ENCODE results near the gene ADH5. TPM values are rescaled to one million over a fixed set of nuclear protein-coding genes. Genes with fewer than 3 reads are reported as not detected.

ADH5 gene
- total RNA-seq, 1 donor from 2014 or later: 129 TPM

DNA sequence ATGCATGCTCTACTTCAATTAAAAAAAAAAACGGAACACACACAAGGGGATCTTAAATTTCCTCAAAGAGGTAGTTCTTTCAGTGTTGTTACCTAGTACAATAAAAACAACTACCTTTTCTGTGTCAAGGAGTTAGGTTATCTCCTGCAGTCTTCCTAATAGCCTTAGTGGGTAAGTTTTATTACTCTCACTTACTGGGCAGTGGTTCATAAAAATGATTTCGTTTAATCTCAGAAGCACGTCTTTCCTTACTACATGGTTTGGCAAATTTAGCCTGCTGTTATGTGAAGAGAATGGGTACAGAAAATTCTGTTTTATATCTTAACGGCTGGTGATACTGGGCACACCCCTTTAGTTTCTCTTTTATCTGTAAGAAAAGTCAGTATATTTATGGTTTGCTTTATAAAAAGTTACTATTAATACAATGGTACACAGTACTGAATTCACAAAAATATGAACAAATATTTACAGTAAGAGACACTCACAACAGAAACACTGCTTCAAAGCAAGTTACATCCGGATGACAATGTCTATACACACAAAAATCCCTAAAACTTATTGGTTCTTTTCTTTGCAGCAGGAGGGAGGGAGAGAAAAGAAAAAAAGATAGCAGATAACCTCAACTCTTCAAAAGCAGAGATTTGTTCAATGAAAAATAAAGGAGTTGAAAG, 8.8 kb downstream of the ADH5 start:
- Histone ChIP-seq H3K4me3 (no peak overlapping the region), H3K4me1 (peaks cover 5% of the 10 kb centered on the region), H3K36me3 (peaks cover 5 to 76% of the 10 kb centered on the region in 2 donors), H3K27me3 (no peaks in the 10 kb centered on the region), H3K9me3 (no peaks in the 10 kb centered on the region), H3K27ac (no peak overlapping the region)
- DNase-seq (ENCODE audit: extremely low spot score in 2 of 2): no peak
- intact Hi-C loops (cut with DNase I): no loop called here
- TF ChIP-seq POLR2A (IDR thresholded peaks at IDR 0.05) (no peak), CTCF (IDR thresholded peaks at IDR 0.05) (no peak), POLR2AphosphoS5 (IDR thresholded peaks at IDR 0.05; ENCODE audit: insufficient read depth in 1 of 2, low read depth in 1 of 2) (no peak)

- Histone ChIP-seq H3K9me3 (no peaks in the 10 kb centered on the region), H3K27ac (no peak overlapping the region), H3K27me3 (no peaks in the 10 kb centered on the region), H3K4me1 (peaks cover 5% of the 10 kb centered on the region), H3K36me3 (peaks cover 5 to 78% of the 10 kb centered on the region in 2 donors), H3K4me3 (no peak overlapping the region)
- TF ChIP-seq POLR2A (IDR thresholded peaks at IDR 0.05) (no peak), POLR2AphosphoS5 (IDR thresholded peaks at IDR 0.05; ENCODE audit: insufficient read depth in 1 of 2, low read depth in 1 of 2) (no peak), CTCF (IDR thresholded peaks at IDR 0.05) (no peak)
- intact Hi-C loops (cut with DNase I): no loop called here
- no peak for DNase-seq (ENCODE audit: extremely low spot score in 2 of 2)
Observed at GRCh38 chr4:99078931-99079624, 9.5 kb downstream of the ADH5 start.

GRCh38 chr4:99078336-99078735, 10.3 kb downstream of the ADH5 start:
- H3K27ac ChIP-seq: no peak overlapping the region
- no peaks in the 10 kb centered on the region for H3K9me3 ChIP-seq
- intact Hi-C loops (cut with DNase I): no loop called here
- no peak for DNase-seq (ENCODE audit: extremely low spot score in 2 of 2)
- no peaks in the 10 kb centered on the region for H3K27me3 ChIP-seq
- H3K4me3 ChIP-seq: no peak overlapping the region
- peaks cover 5 to 78% of the 10 kb centered on the region in 2 donors for H3K36me3 ChIP-seq
- peaks cover 5% of the 10 kb centered on the region for H3K4me1 ChIP-seq
- no peak for TF ChIP-seq CTCF (IDR thresholded peaks at IDR 0.05)
- no peak for TF ChIP-seq POLR2A (IDR thresholded peaks at IDR 0.05)
- TF ChIP-seq POLR2AphosphoS5 (IDR thresholded peaks at IDR 0.05; ENCODE audit: insufficient read depth in 1 of 2, low read depth in 1 of 2): no peak

DNA sequence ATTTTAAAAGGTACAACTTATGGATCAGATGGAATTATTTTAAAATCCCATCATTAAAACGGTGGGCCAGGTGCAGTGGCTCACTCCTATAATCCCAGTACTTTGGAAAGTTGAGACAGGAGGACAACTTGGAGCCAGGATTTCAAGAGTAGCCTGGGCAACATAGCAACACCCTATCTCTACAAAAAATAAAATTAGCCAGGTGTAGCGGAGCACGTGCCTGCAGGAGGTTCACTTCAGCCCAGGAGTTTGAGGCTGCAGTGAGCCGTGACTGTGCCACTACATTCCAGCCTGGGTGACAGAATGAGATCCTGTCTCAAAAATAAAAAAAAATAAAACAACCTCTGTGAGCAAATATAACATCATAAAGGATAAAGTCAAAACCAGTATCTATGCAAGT, 11.4 kb downstream of the ADH5 start:
- Histone ChIP-seq H3K4me1 (no peaks in the 10 kb centered on the region), H3K36me3 (peaks cover 5 to 79% of the 10 kb centered on the region in 2 donors), H3K27me3 (no peaks in the 10 kb centered on the region), H3K9me3 (no peaks in the 10 kb centered on the region), H3K27ac (no peak overlapping the region), H3K4me3 (no peak overlapping the region)
- no peak for DNase-seq (ENCODE audit: extremely low spot score in 2 of 2)
- no peak for TF ChIP-seq CTCF (IDR thresholded peaks at IDR 0.05)
- TF ChIP-seq POLR2A (IDR thresholded peaks at IDR 0.05): no peak
- TF ChIP-seq POLR2AphosphoS5 (IDR thresholded peaks at IDR 0.05; ENCODE audit: insufficient read depth in 1 of 2, low read depth in 1 of 2): no peak
- intact Hi-C loops (cut with DNase I): no loop called here

All from vagina (tissue), 2 donors.